ENCODE measurements around the gene EXOC4. TPM values are rescaled to one million over a fixed set of nuclear protein-coding genes. Genes with fewer than 3 reads are reported as not detected.

Gene EXOC4
- total and polyA plus RNA-seq, 2 of the 13 experiments (the other 11 are each of a cell fraction or from before 2014, with no cell fraction given): 22.5 to 39.0 TPM

- TF ChIP-seq ARID5B (CRISPR knock-in tag; IDR thresholded peaks at IDR 0.05) (peak; percentile 70), ZNF468 (CRISPR knock-in tag; IDR thresholded peaks at IDR 0.05) (no peak), RARA (CRISPR knock-in tag; IDR thresholded peaks at IDR 0.05) (no peak), CCAR2 (optimal IDR thresholded peaks at IDR 0.05; ENCODE audit: low read depth, low read length) (no peak), FOXC1 (CRISPR knock-in tag; IDR thresholded peaks at IDR 0.05; ENCODE audit: borderline replicate concordance) (no peak), ATRX (CRISPR knock-in tag; IDR thresholded peaks at IDR 0.05; ENCODE audit: borderline replicate concordance) (no peak), ZNF879 (CRISPR knock-in tag; IDR thresholded peaks at IDR 0.05) (no peak), KIAA2018 (CRISPR knock-in tag; IDR thresholded peaks at IDR 0.05; ENCODE audit: borderline replicate concordance) (no peak), ZNF354B (CRISPR knock-in tag; IDR thresholded peaks at IDR 0.05) (no peak), ZNF616 (CRISPR knock-in tag; IDR thresholded peaks at IDR 0.05; ENCODE audit: low read depth) (no peak), MBD4 (IDR thresholded peaks at IDR 0.05; ENCODE audit: borderline replicate concordance, low read length) (no peak), RFX3 (CRISPR knock-in tag; IDR thresholded peaks at IDR 0.05) (no peak), ZNF556 (CRISPR knock-in tag; IDR thresholded peaks at IDR 0.05; ENCODE audit: borderline replicate concordance) (no peak), YEATS4 (CRISPR knock-in tag; IDR thresholded peaks at IDR 0.05; ENCODE audit: borderline replicate concordance) (no peak), TP53 (CRISPR knock-in tag; conservative IDR thresholded peaks at IDR 0.05) (no peak), ZNF792 (CRISPR knock-in tag; IDR thresholded peaks at IDR 0.05) (0 out of 2 replicates have a peak, but pooled peaks have one; percentile 28)
Measured at GRCh38 chr7:133863362-133864061, 610.6 kb downstream of the EXOC4 start (continued).

All from HepG2 (cell line).